Panc1 (cell line): ENCODE data around the gene SMAD3. TPM values are rescaled to one million over a fixed set of nuclear protein-coding genes. Genes with fewer than 3 reads are reported as not detected.

Experiments
- ATAC-seq: fragments of 200-7000 bp; cut with Tn5 transposase; 2 replicates; pipeline ENCODE4 v1.9.1; 2020; ENCODE audit warnings: mild to moderate bottlenecking, moderate library complexity
- BruUV-seq: library from RNA; stranded (reverse); fragments of 400-500 nt; replicated peaks from 2 replicates; lab custom pipeline; 2021; lab: Mats Ljungman, UMichigan
- CTCF ChIA-PET: fragments of 300-600 bp; sonication (Branson Sonifier 250); formaldehyde crosslinking; loops from one replicate; lab custom pipeline; 2022; ENCODE audit warnings: antibody characterized with exemption; lab: Charles Lee
- POLR2A ChIA-PET: fragments of 300-600 bp; sonication (Branson Sonifier 250); formaldehyde crosslinking; loops from one replicate; lab custom pipeline; 2022; ENCODE audit warnings: antibody characterized with exemption; lab: Charles Lee
- DNase-seq: peaks from one replicate; pipeline ENCODE4 v3.0.0-alpha.2; 2010; ENCODE audit warnings: low read depth, low spot score
- H3K27ac ChIP-seq: 2 replicates; pipeline ENCODE4 v1.5.1; 2011; ENCODE audit warnings: mild to moderate bottlenecking, low read length, inconsistent platforms
- H3K27me3 ChIP-seq: fragments of 200-500 bp; sonication (Bioruptor generic); 2 replicates; pipeline ENCODE4 v1.6.0; 2014; ENCODE audit warnings: low read length, inconsistent platforms; ENCODE audit not compliant: control insufficient read depth, insufficient read depth
- H3K36me3 ChIP-seq: fragments of 200-500 bp; sonication (Bioruptor generic); 2 replicates; pipeline ENCODE4 v1.5.1; 2014; ENCODE audit warnings: inconsistent platforms, mild to moderate bottlenecking, low read length, moderate library complexity; ENCODE audit not compliant: control insufficient read depth, insufficient read depth
- H3K4me1 ChIP-seq: 2 replicates; pipeline ENCODE4 v1.5.1; 2011; ENCODE audit warnings: inconsistent platforms, mild to moderate bottlenecking, low read length, moderate library complexity; ENCODE audit not compliant: control insufficient read depth, insufficient read depth
- H3K4me3 ChIP-seq, 2 experiments: 2 replicates each; pipeline ENCODE4 v1.5.1; 2011 to 2012; ENCODE audit warnings: low read depth in 2 of 2, low read length in 2 of 2, mild to moderate bottlenecking in 2 of 2, inconsistent platforms in 1 of 2, moderate library complexity in 1 of 2
- H3K9me3 ChIP-seq: fragments of 200-500 bp; sonication (Bioruptor generic); 2 replicates; pipeline ENCODE4 v1.5.1; 2014; ENCODE audit warnings: low read depth, mild to moderate bottlenecking, inconsistent platforms, low read length, moderate library complexity; ENCODE audit not compliant: control insufficient read depth, insufficient read depth
- CTCF ChIP-seq: fragments of 450-650 bp; IDR thresholded peaks from 2 replicates; pipeline ENCODE4 v1.5.1; 2017; ENCODE audit warnings: mild to moderate bottlenecking
- POLR2AphosphoS5 ChIP-seq: IDR thresholded peaks from 2 replicates; pipeline ENCODE4 v1.6.1; 2012; ENCODE audit warnings: mild to moderate bottlenecking, low read depth, low read length, moderate library complexity
- REST ChIP-seq, 2 experiments: IDR thresholded peaks; 2 replicates each; pipeline ENCODE4 v1.6.1; 2011 to 2012; ENCODE audit warnings: low read depth in 2 of 2, control low read depth in 1 of 2, low read length in 1 of 2, mild to moderate bottlenecking in 1 of 2, moderate library complexity in 1 of 2; ENCODE audit not compliant: insufficient read depth in 1 of 2
- SIN3A ChIP-seq: IDR thresholded peaks from 2 replicates; pipeline ENCODE4 v1.6.1; 2012; ENCODE audit warnings: low read depth, mild to moderate bottlenecking, low read length, moderate library complexity, borderline replicate concordance; ENCODE audit not compliant: insufficient read depth
- TCF7L2 ChIP-seq: IDR thresholded peaks from 2 replicates; pipeline ENCODE4 v1.6.1; 2011; ENCODE audit warnings: mild to moderate bottlenecking, low read depth, low read length, inconsistent platforms
- in situ Hi-C: cut with HindIII; loops from 2 replicates; pipeline ENCODE4 v1.10.0; 2016; ENCODE audit warnings: low sequenced_read_pairs, low pct_unique_long_range_greater_than_20kb
- intact Hi-C: fragments of 100-400 bp; cut with micrococcal nuclease; formaldehyde crosslinking; loops from one replicate; pipeline ENCODE4 v1.10.0; 2022; ENCODE audit not compliant: unreplicated experiment
- total RNA-seq: library from RNA; stranded (reverse); gene quantifications from one replicate; pipeline ENCODE4 v1.2.1, GENCODE V29; 2021; ENCODE audit not compliant: unreplicated experiment

SMAD3 gene
- total RNA-seq, 1 experiment from 2014 or later = 394 TPM

DNA sequence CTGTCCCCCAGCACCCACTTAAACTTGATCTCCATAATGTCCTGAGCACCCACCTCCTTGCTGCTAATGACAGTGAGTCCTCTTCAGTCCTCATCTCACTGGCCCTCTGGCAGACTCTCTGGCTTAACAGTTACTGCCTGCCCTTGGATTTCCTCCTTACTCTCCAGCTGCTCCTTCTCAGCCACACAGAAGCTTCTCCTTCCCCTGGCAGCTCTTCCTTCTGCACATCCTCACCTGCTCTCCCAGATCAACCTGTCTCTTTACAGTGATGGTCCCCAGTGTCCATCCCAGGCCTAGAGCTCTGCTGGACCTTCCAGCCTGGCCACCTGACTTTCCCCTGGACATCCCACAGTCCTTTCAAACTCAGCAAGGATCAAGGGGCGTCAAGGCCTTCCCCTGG lies 47.4 kb upstream of the SMAD3 start:
- peaks cover 20% of the 10 kb centered on the region for H3K4me1 ChIP-seq
- DNase-seq (no peak), ATAC-seq (no peak)
- ChIA-PET POLR2A (interaction anchor here (0.9 kb wide), 1 partner anchor 46 kb away, joined by 3 read pairs; no protein-coding TSS in a partner anchor), CTCF (no interaction called here)
- H3K27ac ChIP-seq = peak overlapping the region; percentile 60
- H3K36me3 ChIP-seq = no peaks in the 10 kb centered on the region
- no peaks in the 10 kb centered on the region for H3K9me3 ChIP-seq
- intact Hi-C loops (no loop called here), in situ Hi-C loops (no loop called here)
- H3K4me3 ChIP-seq = no peak overlapping the region
- no TSS peak for BruUV-seq
- no peak for TF ChIP-seq POLR2AphosphoS5
- TF ChIP-seq CTCF = no peak
- no peaks in the 10 kb centered on the region for H3K27me3 ChIP-seq

DNA sequence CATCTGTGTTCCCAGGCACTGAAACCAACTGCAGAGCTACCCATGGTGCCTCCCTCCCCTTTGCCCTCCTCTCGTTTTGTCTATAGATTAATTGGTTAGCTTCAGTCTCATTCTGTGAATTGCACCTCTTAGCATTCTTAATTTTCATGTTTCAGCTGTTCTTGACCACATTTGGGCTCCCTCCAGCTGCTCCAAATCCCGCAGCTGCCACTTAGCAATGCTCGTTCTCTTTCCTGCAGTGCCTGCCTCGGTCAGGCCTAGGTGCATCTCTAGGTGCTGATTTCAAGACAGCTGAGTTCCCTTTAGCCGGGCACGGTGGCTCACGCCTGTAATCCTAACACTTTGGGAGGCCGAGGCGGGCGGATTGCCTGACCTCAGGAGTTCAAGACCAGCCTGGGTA lies 47.0 kb upstream of the SMAD3 start:
- no peak for TF ChIP-seq SIN3A
- no peak for TF ChIP-seq POLR2AphosphoS5
- no peak for TF ChIP-seq REST (IDR thresholded peaks at IDR 0.05; ENCODE audit: insufficient read depth in 1 of 2, low read depth in 2 of 2, low read length in 1 of 2)
- TF ChIP-seq TCF7L2 = no peak
- H3K27me3 ChIP-seq = no peaks in the 10 kb centered on the region
- in situ Hi-C loops (no loop called here), intact Hi-C loops (no loop called here)
- peak overlapping the region; percentile 60 for H3K27ac ChIP-seq
- H3K9me3 ChIP-seq = no peaks in the 10 kb centered on the region
- no TSS peak for BruUV-seq
- DNase-seq (no peak), ATAC-seq (no peak)
- POLR2A ChIA-PET = interaction anchor here (0.5 to 0.9 kb wide), 3 partner anchors 45 to 110 kb away, joined by 3 read pairs; no protein-coding TSS in a partner anchor
- CTCF ChIA-PET = no interaction called here
- no peaks in the 10 kb centered on the region for H3K36me3 ChIP-seq
- peaks cover 24% of the 10 kb centered on the region for H3K4me1 ChIP-seq
- no peak overlapping the region for H3K4me3 ChIP-seq

DNA sequence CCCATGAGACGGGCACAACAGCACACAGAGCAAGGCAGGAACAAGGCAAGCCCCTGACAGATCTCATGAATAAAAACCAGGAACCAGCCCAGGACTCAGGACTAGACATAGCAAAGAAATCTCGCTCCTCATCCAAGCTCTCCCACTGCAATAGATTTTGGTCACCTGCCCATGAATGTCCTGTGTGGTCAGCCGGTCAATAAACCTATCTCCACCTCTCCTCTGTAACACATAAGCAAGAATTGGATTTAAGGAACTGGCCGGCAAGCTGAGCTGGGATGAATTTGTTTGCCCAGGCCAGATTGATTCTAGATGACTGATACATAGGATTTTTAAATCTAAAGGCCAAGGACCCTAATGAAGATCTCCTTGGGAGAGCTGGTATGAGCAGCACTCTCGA lies 46.3 kb upstream of the SMAD3 start:
- no peak for TF ChIP-seq POLR2AphosphoS5
- TF ChIP-seq TCF7L2 = no peak
- no peak for TF ChIP-seq CTCF
- no peak for TF ChIP-seq REST (IDR thresholded peaks at IDR 0.05; ENCODE audit: insufficient read depth in 1 of 2, low read depth in 2 of 2, low read length in 1 of 2)
- TF ChIP-seq SIN3A = no peak
- Histone ChIP-seq H3K27ac (peak overlapping the region; percentile 55; the same call in 1 of the 2 replicates), H3K27me3 (no peaks in the 10 kb centered on the region), H3K4me1 (peaks cover 25% of the 10 kb centered on the region), H3K36me3 (no peaks in the 10 kb centered on the region), H3K4me3 (no peak overlapping the region), H3K9me3 (no peaks in the 10 kb centered on the region)
- ATAC-seq (no peak), DNase-seq (no peak)
- in situ Hi-C loops = no loop called here
- CTCF ChIA-PET = interaction anchor here (0.6 kb wide), 1 partner anchor 23 kb away, joined by 3 read pairs; no protein-coding TSS in a partner anchor
- BruUV-seq = no TSS peak
- intact Hi-C loops = no loop called here
- POLR2A ChIA-PET = interaction anchor here (0.5 to 0.6 kb wide), 2 partner anchors 45 to 109 kb away, joined by 3 read pairs; no protein-coding TSS in a partner anchor
